OCI-LY1 (cell line): ENCODE results near the gene DZIP3.
"Not testable (repeated sequence)": the region's sequence is repeated elsewhere in the genome, so short reads cannot be mapped to it uniquely, and the experiment has no call there.

Experiments
- H2AFZ ChIP-seq: fragments of 200-600 bp; sonication (generic), shearing (Covaris generic); 2 replicates; pipeline ENCODE4 v1.6.0; 2014; ENCODE audit warnings: antibody characterized with exemption, mild to moderate bottlenecking, low read length
- H3F3A ChIP-seq: fragments of 200-600 bp; sonication (generic), shearing (Covaris generic); 2 replicates; pipeline ENCODE4 v1.6.0; 2014; ENCODE audit warnings: mild to moderate bottlenecking, antibody characterized with exemption, low read length, moderate library complexity; ENCODE audit not compliant: insufficient read depth
- H3K27ac ChIP-seq: fragments of 200-600 bp; sonication (generic); 2 replicates; pipeline ENCODE4 v1.5.1; 2014; ENCODE audit warnings: low read length, mixed run types, mild to moderate bottlenecking, low read depth; ENCODE audit not compliant: poor library complexity, severe bottlenecking
- H3K27me3 ChIP-seq: fragments of 200-600 bp; sonication (generic); 2 replicates; pipeline ENCODE4 v1.6.0; 2014; ENCODE audit warnings: antibody characterized with exemption, mild to moderate bottlenecking, low read length, moderate library complexity; ENCODE audit not compliant: insufficient read depth
- H3K36me3 ChIP-seq: fragments of 200-600 bp; sonication (generic); 2 replicates; pipeline ENCODE4 v1.6.1; 2014; ENCODE audit warnings: mild to moderate bottlenecking, antibody characterized with exemption, low read length, moderate library complexity, mixed read lengths; ENCODE audit not compliant: insufficient read depth
- H3K4me1 ChIP-seq: fragments of 200-600 bp; sonication (generic); 2 replicates; pipeline ENCODE4 v1.5.1; 2014; ENCODE audit warnings: mild to moderate bottlenecking, low read length, moderate library complexity; ENCODE audit not compliant: insufficient read depth, severe bottlenecking
- H3K4me2 ChIP-seq: fragments of 200-600 bp; sonication (generic), shearing (Covaris generic); 2 replicates; pipeline ENCODE4 v1.6.1; 2014; ENCODE audit warnings: low read length
- H3K4me3 ChIP-seq: fragments of 200-600 bp; sonication (generic); 2 replicates; pipeline ENCODE4 v1.5.1; 2014; ENCODE audit warnings: low read length, low read depth, mild to moderate bottlenecking, mixed read lengths; ENCODE audit not compliant: poor library complexity, severe bottlenecking
- H3K79me2 ChIP-seq: fragments of 200-600 bp; shearing (Covaris generic); 2 replicates; pipeline ENCODE4 v1.6.1; 2016; ENCODE audit warnings: mixed run types, low read length, mixed read lengths; ENCODE audit not compliant: insufficient read depth
- H3K9ac ChIP-seq: fragments of 200-600 bp; sonication (generic), shearing (Covaris generic); 2 replicates; pipeline ENCODE4 v1.6.1; 2014; ENCODE audit warnings: mild to moderate bottlenecking, low read length, mixed read lengths
- H3K9me2 ChIP-seq: fragments of 200-600 bp; sonication (generic), shearing (Covaris generic); 2 replicates; pipeline ENCODE4 v1.6.1; 2014; ENCODE audit warnings: low read depth, mild to moderate bottlenecking, low read length, mixed read lengths
- H3K9me3 ChIP-seq: fragments of 200-600 bp; shearing (Covaris generic); 2 replicates; pipeline ENCODE4 v1.6.1; 2014; ENCODE audit warnings: low read length, mixed read lengths
- H4K20me1 ChIP-seq: fragments of 200-600 bp; sonication (generic), shearing (Covaris generic); 2 replicates; pipeline ENCODE4 v1.6.0; 2016; ENCODE audit warnings: mild to moderate bottlenecking, low read length; ENCODE audit not compliant: insufficient read depth
- CTCF ChIP-seq: fragments of 200-600 bp; sonication (generic), shearing (Covaris generic); IDR thresholded peaks from 2 replicates; pipeline ENCODE4 v1.5.1; 2017; ENCODE audit warnings: mild to moderate bottlenecking, antibody characterized with exemption, low read length, moderate library complexity, mixed read lengths
- EZH2 ChIP-seq: fragments of 200-600 bp; sonication (generic), shearing (Covaris generic); IDR thresholded peaks from 2 replicates; pipeline ENCODE4 v1.8.0; 2017; ENCODE audit warnings: borderline replicate concordance, mixed run types, mild to moderate bottlenecking, antibody characterized with exemption, low read length, moderate library complexity, mixed read lengths

The DZIP3 gene

GRCh38 chr3:108642526-108642925, 53.0 kb downstream of the DZIP3 start:
- H4K20me1 ChIP-seq = no peaks in the 10 kb centered on the region
- H3K4me2 ChIP-seq = no peak overlapping the region

GRCh38 chr3:108645364-108645763, 55.8 kb downstream of the DZIP3 start:
- Histone ChIP-seq H3K36me3 (peaks cover 16% of the 10 kb centered on the region; the same call in 1 of the 2 replicates), H3K27ac (no peak overlapping the region)
- TF ChIP-seq CTCF (no peak), EZH2 (no peak)

More at GRCh38 chr3:108642526-108642925, 53.0 kb downstream of the DZIP3 start:
- H2AFZ ChIP-seq = no peak overlapping the region
- H3K9ac ChIP-seq = no peak overlapping the region
- no peak overlapping the region for H3K27ac ChIP-seq
- H3K9me2 ChIP-seq = no peaks in the 10 kb centered on the region
- no peaks in the 10 kb centered on the region for H3K9me3 ChIP-seq
- peaks cover 16% of the 10 kb centered on the region; the same call in 1 of the 2 replicates for H3K36me3 ChIP-seq
- H3K27me3 ChIP-seq = no peaks in the 10 kb centered on the region
- no peaks in the 10 kb centered on the region for H3K79me2 ChIP-seq
- H3F3A ChIP-seq = no peaks in the 10 kb centered on the region
- no peaks in the 10 kb centered on the region for H3K4me1 ChIP-seq
- H3K4me3 ChIP-seq = no peak overlapping the region
- no peak for TF ChIP-seq EZH2
- no peak for TF ChIP-seq CTCF

DNA sequence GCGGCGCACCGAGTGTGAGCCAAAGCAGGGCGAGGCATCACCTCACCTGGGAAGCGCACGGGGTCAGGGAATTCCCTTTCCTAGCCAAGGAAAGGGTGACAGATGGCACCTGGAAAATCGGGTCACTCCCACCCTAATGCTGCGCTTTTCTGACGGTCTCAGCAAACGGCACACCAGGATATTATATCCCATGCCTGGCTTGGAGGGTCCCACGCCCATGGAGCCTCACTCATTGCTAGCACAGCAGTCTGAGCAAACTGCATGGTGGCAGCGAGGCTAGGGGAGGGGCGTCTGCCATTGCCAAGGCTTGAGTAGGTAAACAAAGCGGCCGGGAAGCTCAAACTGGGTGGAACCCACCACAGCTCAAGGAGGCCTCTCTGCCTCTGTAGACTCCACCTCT, 66.1 kb downstream of the DZIP3 start:
- not testable (repeated sequence) for H3K36me3 ChIP-seq, H3K4me1 ChIP-seq, H3K4me2 ChIP-seq, H4K20me1 ChIP-seq, H3F3A ChIP-seq, H2AFZ ChIP-seq, H3K27ac ChIP-seq, H3K9me2 ChIP-seq, H3K9me3 ChIP-seq, H3K9ac ChIP-seq, H3K4me3 ChIP-seq, H3K79me2 ChIP-seq, H3K27me3 ChIP-seq

More at GRCh38 chr3:108645364-108645763, 55.8 kb downstream of the DZIP3 start:
- Histone ChIP-seq H3K27me3 (no peaks in the 10 kb centered on the region), H3K9me3 (no peaks in the 10 kb centered on the region), H2AFZ (no peak overlapping the region), H3K9ac (no peak overlapping the region), H3K4me3 (no peak overlapping the region), H3K9me2 (no peaks in the 10 kb centered on the region), H4K20me1 (no peaks in the 10 kb centered on the region), H3K4me1 (no peaks in the 10 kb centered on the region), H3K79me2 (no peaks in the 10 kb centered on the region), H3K4me2 (no peak overlapping the region), H3F3A (no peaks in the 10 kb centered on the region)

GRCh38 chr3:108661699-108662098, 72.2 kb downstream of the DZIP3 start:
- Histone ChIP-seq H3K27me3 (no peaks in the 10 kb centered on the region), H3K9ac (no peak overlapping the region), H3K9me2 (no peaks in the 10 kb centered on the region), H3F3A (no peaks in the 10 kb centered on the region), H3K9me3 (no peaks in the 10 kb centered on the region), H4K20me1 (no peaks in the 10 kb centered on the region), H3K4me1 (no peaks in the 10 kb centered on the region), H3K79me2 (no peaks in the 10 kb centered on the region), H3K36me3 (peaks cover 6% of the 10 kb centered on the region; the same call in 1 of the 2 replicates), H3K27ac (no peak overlapping the region), H3K4me3 (no peak overlapping the region), H3K4me2 (no peak overlapping the region), H2AFZ (no peak overlapping the region)
- TF ChIP-seq CTCF (no peak), EZH2 (no peak)
